CD4-positive, alpha-beta T cell (primary cell): ENCODE measurements around the gene TYR. TPM values are rescaled to one million over a fixed set of nuclear protein-coding genes. Genes with fewer than 3 reads are reported as not detected.

Source experiments
- ATAC-seq: fragments of 200-7000 bp; cut with Tn5 transposase; one replicate; pipeline ENCODE4 v1.10.0; 2022; ENCODE audit warnings: mild to moderate bottlenecking; ENCODE audit not compliant: poor library complexity
- CTCF ChIA-PET: fragments of 350-600 bp; sonication (Branson Sonifier 250); formaldehyde crosslinking; loops from one replicate; lab custom pipeline; 2021; ENCODE audit warnings: antibody characterized with exemption, inconsistent platforms; lab: Charles Lee
- POLR2A ChIA-PET: fragments of 350-600 bp; sonication (Branson Sonifier 250); formaldehyde crosslinking; loops from one replicate; lab custom pipeline; 2021; ENCODE audit warnings: antibody characterized with exemption, inconsistent platforms; lab: Charles Lee
- DNase-seq, 14 experiments: peaks; one replicate each; pipeline ENCODE4 v3.0.0-alpha.2; 2013 to 2020; ENCODE audit warnings: mixed read lengths in 2 of 14
- H3K27ac ChIP-seq, 2 donors: one replicate each; pipeline versions ENCODE4 v1.5.1 to v1.7.0; 2013; ENCODE audit warnings: low read length in 2 of 2, low read depth in 1 of 2, mild to moderate bottlenecking in 1 of 2
- H3K27me3 ChIP-seq, 2 experiments: 1 replicate in 1 of 2; 2 replicates in 1 of 2; pipeline versions ENCODE4 v1.6.1 to v1.7.0; 2013; ENCODE audit warnings: low read length in 2 of 2, control low read depth in 1 of 2, mild to moderate bottlenecking in 1 of 2, moderate library complexity in 1 of 2; ENCODE audit not compliant: insufficient read depth in 2 of 2, control insufficient read depth in 1 of 2
- H3K36me3 ChIP-seq: one replicate; pipeline ENCODE4 v1.6.1; 2013; ENCODE audit warnings: low read length, control low read depth; ENCODE audit not compliant: insufficient read depth
- H3K4me1 ChIP-seq: one replicate; pipeline ENCODE4 v1.6.1; 2013; ENCODE audit warnings: low read length, control low read depth; ENCODE audit not compliant: insufficient read depth
- H3K4me3 ChIP-seq: one replicate; pipeline ENCODE4 v1.5.1; 2013; ENCODE audit warnings: mild to moderate bottlenecking, low read length, moderate library complexity
- H3K9me3 ChIP-seq, 2 experiments: 1 replicate in 1 of 2; 2 replicates in 1 of 2; pipeline versions ENCODE4 v1.6.1 to v1.7.0; 2013; ENCODE audit warnings: low read length in 2 of 2, mild to moderate bottlenecking in 2 of 2, control low read depth in 1 of 2, moderate library complexity in 1 of 2; ENCODE audit not compliant: control insufficient read depth in 1 of 2, insufficient read depth in 1 of 2
- H3K27ac Mint-ChIP-seq: one replicate; pipeline ENCODE4 v1.8.0; 2020; ENCODE audit warnings: mixed read lengths
- H3K27me3 Mint-ChIP-seq: one replicate; pipeline ENCODE4 v1.8.0; 2021; ENCODE audit warnings: mixed read lengths
- H3K36me3 Mint-ChIP-seq: one replicate; pipeline ENCODE4 v1.8.0; 2021; ENCODE audit warnings: low read depth, mixed read lengths
- H3K4me1 Mint-ChIP-seq: one replicate; pipeline ENCODE4 v1.8.0; 2021; ENCODE audit warnings: low read depth, mixed read lengths
- H3K4me3 Mint-ChIP-seq: one replicate; pipeline ENCODE4 v1.8.0; 2020; ENCODE audit warnings: mild to moderate bottlenecking, mixed read lengths
- H3K9me3 Mint-ChIP-seq: one replicate; pipeline ENCODE4 v1.8.0; 2020; ENCODE audit warnings: mixed read lengths
- CTCF ChIP-seq: fragments of 200-600 bp; IDR thresholded peaks from one replicate; pipeline ENCODE4 v1.8.0; 2022; ENCODE audit warnings: antibody characterized with exemption, mild to moderate bottlenecking
- intact Hi-C, 2 experiments: fragments of 100-400 bp; cut with DNase I in 1 of 2; cut with micrococcal nuclease in 1 of 2; formaldehyde crosslinking; loops; one replicate each; pipeline versions ENCODE4 v1.15.1 to v1.9.0; 2023 to 2025; cut with DNase I, micrococcal nuclease
- total RNA-seq, 174 experiments: library from RNA in 2 of 174; stranded (reverse) in 2 of 174; gene quantifications; one replicate each; pipeline ENCODE4 v1.2.3 and lab custom pipeline; 2021 to 2026

Gene TYR
- total RNA-seq, 2 experiments from 2014 or later = not detected

GRCh38 chr11:89168396-89168795 is 9.3 kb upstream of the TYR start:
- no peak overlapping the region for H3K27ac Mint-ChIP-seq
- Histone ChIP-seq H3K9me3 (no peaks in the 10 kb centered on the region), H3K4me3 (no peak overlapping the region), H3K4me1 (no peaks in the 10 kb centered on the region), H3K36me3 (no peaks in the 10 kb centered on the region), H3K27me3 (no peaks in the 10 kb centered on the region), H3K27ac (no peak overlapping the region)
- no peaks in the 10 kb centered on the region for H3K27me3 Mint-ChIP-seq
- H3K4me1 Mint-ChIP-seq = no peaks in the 10 kb centered on the region
- no peak for TF ChIP-seq CTCF
- ChIA-PET CTCF (no interaction called here), POLR2A (no interaction called here)
- H3K9me3 Mint-ChIP-seq = no peaks in the 10 kb centered on the region
- DNase-seq (no peak), ATAC-seq (no peak)
- no peaks in the 10 kb centered on the region for H3K36me3 Mint-ChIP-seq
- H3K4me3 Mint-ChIP-seq = no peak overlapping the region
- intact Hi-C loops = no loop called here

- CTCF ChIA-PET = no interaction called here
- H3K9me3 Mint-ChIP-seq = no peaks in the 10 kb centered on the region
- Histone ChIP-seq H3K36me3 (no peaks in the 10 kb centered on the region), H3K4me1 (no peaks in the 10 kb centered on the region), H3K4me3 (no peak overlapping the region), H3K9me3 (no peaks in the 10 kb centered on the region), H3K27me3 (no peaks in the 10 kb centered on the region), H3K27ac (no peak overlapping the region)
- H3K27ac Mint-ChIP-seq = no peak overlapping the region
- DNase-seq (no peak), ATAC-seq (no peak)
- intact Hi-C loops = no loop called here
- POLR2A ChIA-PET = no interaction called here
- no peak for TF ChIP-seq CTCF
- no peaks in the 10 kb centered on the region for H3K4me1 Mint-ChIP-seq
- H3K27me3 Mint-ChIP-seq = peaks cover 4% of the 10 kb centered on the region
- H3K36me3 Mint-ChIP-seq = no peaks in the 10 kb centered on the region
- no peak overlapping the region for H3K4me3 Mint-ChIP-seq
Measured at GRCh38 chr11:89175796-89176195, 1.9 kb upstream of the TYR start.

- H3K27me3 ChIP-seq = no peaks in the 10 kb centered on the region
- CTCF ChIA-PET = no interaction called here
- no peak overlapping the region for H3K4me3 Mint-ChIP-seq
- no peaks in the 10 kb centered on the region for H3K4me1 Mint-ChIP-seq
- H3K36me3 ChIP-seq = no peaks in the 10 kb centered on the region
- H3K4me3 ChIP-seq = no peak overlapping the region
- H3K27me3 Mint-ChIP-seq = peaks cover 4% of the 10 kb centered on the region
- no peaks in the 10 kb centered on the region for H3K9me3 ChIP-seq
- ATAC-seq (no peak), DNase-seq (no peak)
- no peak for TF ChIP-seq CTCF
- intact Hi-C loops = no loop called here
- H3K27ac ChIP-seq = no peak overlapping the region
- H3K27ac Mint-ChIP-seq = no peak overlapping the region
- no peaks in the 10 kb centered on the region for H3K4me1 ChIP-seq
- no peaks in the 10 kb centered on the region for H3K36me3 Mint-ChIP-seq
- POLR2A ChIA-PET = no interaction called here
- H3K9me3 Mint-ChIP-seq = no peaks in the 10 kb centered on the region
Measured at GRCh38 chr11:89176938-89177337, 737 bp upstream of the TYR start.
